ENCODE data around the gene CSTPP1. TPM values are rescaled to one million over a fixed set of nuclear protein-coding genes. Genes with fewer than 3 reads are reported as not detected.

The CSTPP1 gene
- total RNA-seq, 1 donor from 2014 or later, result 30.0 TPM

- H3K9me3 Mint-ChIP-seq (ENCODE audit: unreplicated experiment), result no peaks in the 10 kb centered on the region
- DNase-seq (ENCODE audit: low spot score), result no peak
- no peak overlapping the region for H3K27ac Mint-ChIP-seq (ENCODE audit: unreplicated experiment)
- TF ChIP-seq CTCF (IDR thresholded peaks at IDR 0.05; ENCODE audit: unreplicated experiment), result no peak
- no peaks in the 10 kb centered on the region for H3K36me3 Mint-ChIP-seq (ENCODE audit: low read depth, unreplicated experiment)
- H3K27me3 Mint-ChIP-seq (ENCODE audit: unreplicated experiment), result no peaks in the 10 kb centered on the region
- no peaks in the 10 kb centered on the region for H3K4me1 Mint-ChIP-seq (ENCODE audit: unreplicated experiment)
- H3K4me3 Mint-ChIP-seq (ENCODE audit: unreplicated experiment), result no peak overlapping the region
These were observed 85.4 kb downstream of the CSTPP1 start for GRCh38 chr11:47021965-47022364.

DNA sequence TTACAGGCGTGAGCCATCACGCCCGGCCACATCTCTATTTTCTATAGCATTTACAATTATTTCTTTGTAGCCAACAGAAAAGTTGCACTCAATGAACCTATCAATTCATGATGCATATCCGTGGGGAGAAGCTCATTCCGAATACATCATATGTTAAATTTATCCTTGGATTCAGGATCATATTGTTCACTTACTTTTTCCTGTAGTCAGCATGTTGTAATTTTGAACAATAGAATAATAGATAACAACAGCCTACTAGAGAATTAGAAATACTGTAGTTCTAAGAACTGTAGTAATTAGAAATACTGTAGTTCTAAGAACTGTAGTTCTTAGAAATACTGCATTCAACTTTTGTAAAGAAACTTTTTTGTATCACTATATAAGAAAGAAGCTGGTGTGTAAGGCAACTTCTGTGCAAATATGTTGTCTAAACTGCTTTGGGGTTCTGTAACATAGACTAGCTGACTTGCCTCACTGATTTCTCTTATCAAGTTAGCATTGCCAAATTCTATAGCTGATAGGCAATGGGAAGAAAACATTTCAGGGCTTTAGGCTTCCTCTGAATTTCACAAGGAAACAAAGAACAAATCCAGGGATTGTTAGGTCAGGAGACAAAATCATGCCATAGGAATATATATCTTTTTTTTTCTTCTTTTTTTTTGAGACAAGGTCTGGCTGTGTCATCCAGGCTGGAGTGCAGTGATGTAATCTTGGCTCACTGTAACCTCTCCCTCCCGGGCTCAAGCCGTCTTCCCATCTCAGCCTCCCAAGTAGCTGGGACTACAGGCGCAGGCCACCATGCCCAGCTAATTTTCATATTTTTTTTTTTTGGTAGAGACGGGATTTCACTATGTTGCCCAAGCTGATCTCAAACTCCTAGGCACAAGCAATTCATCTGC is 91.9 kb downstream of the CSTPP1 start:
- TF ChIP-seq CTCF (IDR thresholded peaks at IDR 0.05; ENCODE audit: unreplicated experiment), result no peak
- Mint-ChIP-seq H3K36me3 (ENCODE audit: low read depth, unreplicated experiment) (no peaks in the 10 kb centered on the region), H3K27ac (ENCODE audit: unreplicated experiment) (no peak overlapping the region), H3K27me3 (ENCODE audit: unreplicated experiment) (no peaks in the 10 kb centered on the region), H3K4me1 (ENCODE audit: unreplicated experiment) (peaks cover 1% of the 10 kb centered on the region), H3K4me3 (ENCODE audit: unreplicated experiment) (no peak overlapping the region), H3K9me3 (ENCODE audit: unreplicated experiment) (no peaks in the 10 kb centered on the region)
- no peak for DNase-seq (ENCODE audit: low spot score)

- H3K9me3 Mint-ChIP-seq (ENCODE audit: unreplicated experiment), result no peaks in the 10 kb centered on the region
- no peak overlapping the region for H3K27ac Mint-ChIP-seq (ENCODE audit: unreplicated experiment)
- no peaks in the 10 kb centered on the region for H3K27me3 Mint-ChIP-seq (ENCODE audit: unreplicated experiment)
- H3K4me3 Mint-ChIP-seq (ENCODE audit: unreplicated experiment), result no peak overlapping the region
- H3K36me3 Mint-ChIP-seq (ENCODE audit: low read depth, unreplicated experiment), result no peaks in the 10 kb centered on the region
- H3K4me1 Mint-ChIP-seq (ENCODE audit: unreplicated experiment), result peaks cover 2% of the 10 kb centered on the region
- TF ChIP-seq CTCF (IDR thresholded peaks at IDR 0.05; ENCODE audit: unreplicated experiment), result no peak
- DNase-seq (ENCODE audit: low spot score), result no peak
These were observed 96.9 kb downstream of the CSTPP1 start for GRCh38 chr11:47033439-47033838.

DNA sequence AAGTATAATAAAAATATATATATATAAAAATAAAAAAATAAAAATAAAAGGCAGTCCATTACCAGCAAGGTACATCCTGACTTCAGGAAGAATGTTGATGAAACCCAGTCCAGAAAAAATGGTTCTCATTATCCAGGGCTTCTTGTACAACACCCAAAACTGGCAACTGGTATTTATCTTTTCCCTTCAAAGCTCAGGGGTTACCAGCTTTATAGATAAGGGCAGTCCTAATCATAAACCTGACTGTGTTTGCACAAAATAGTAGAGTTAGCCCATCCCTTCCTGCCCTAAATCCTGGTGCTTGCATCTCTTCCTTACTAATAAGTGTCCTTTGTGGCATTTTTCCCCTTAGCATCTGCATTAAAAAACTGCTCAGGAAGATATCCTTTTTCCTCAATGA is 97.5 kb downstream of the CSTPP1 start:
- no peak for DNase-seq (ENCODE audit: low spot score)
- H3K27ac Mint-ChIP-seq (ENCODE audit: unreplicated experiment), result no peak overlapping the region
- no peak for TF ChIP-seq CTCF (IDR thresholded peaks at IDR 0.05; ENCODE audit: unreplicated experiment)
- H3K27me3 Mint-ChIP-seq (ENCODE audit: unreplicated experiment), result no peaks in the 10 kb centered on the region
- H3K4me1 Mint-ChIP-seq (ENCODE audit: unreplicated experiment), result peaks cover 2% of the 10 kb centered on the region
- no peaks in the 10 kb centered on the region for H3K36me3 Mint-ChIP-seq (ENCODE audit: low read depth, unreplicated experiment)
- no peaks in the 10 kb centered on the region for H3K9me3 Mint-ChIP-seq (ENCODE audit: unreplicated experiment)
- no peak overlapping the region for H3K4me3 Mint-ChIP-seq (ENCODE audit: unreplicated experiment)

DNA sequence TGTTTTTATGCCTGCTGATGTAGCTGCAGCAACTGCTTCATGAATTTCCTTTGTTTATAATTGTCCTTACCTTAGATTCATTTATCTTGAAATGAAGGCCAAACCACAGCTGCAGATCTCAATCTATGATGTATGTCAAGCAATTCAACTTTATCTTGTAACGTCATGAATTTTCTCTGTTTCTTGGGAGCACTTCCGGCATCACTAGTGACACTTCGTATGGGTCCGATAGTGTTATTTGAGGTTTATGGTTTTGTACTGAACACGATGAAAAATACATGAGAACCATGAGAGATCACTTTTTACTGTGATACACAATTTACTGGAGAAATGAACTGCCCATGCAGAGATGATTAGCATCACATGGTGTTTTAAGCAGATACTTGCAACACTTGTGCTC is 98.5 kb downstream of the CSTPP1 start:
- no peak for DNase-seq (ENCODE audit: low spot score)
- no peaks in the 10 kb centered on the region for H3K27me3 Mint-ChIP-seq (ENCODE audit: unreplicated experiment)
- no peak overlapping the region for H3K4me3 Mint-ChIP-seq (ENCODE audit: unreplicated experiment)
- no peaks in the 10 kb centered on the region for H3K36me3 Mint-ChIP-seq (ENCODE audit: low read depth, unreplicated experiment)
- H3K4me1 Mint-ChIP-seq (ENCODE audit: unreplicated experiment), result peaks cover 2% of the 10 kb centered on the region
- no peak overlapping the region for H3K27ac Mint-ChIP-seq (ENCODE audit: unreplicated experiment)
- H3K9me3 Mint-ChIP-seq (ENCODE audit: unreplicated experiment), result no peaks in the 10 kb centered on the region
- TF ChIP-seq CTCF (IDR thresholded peaks at IDR 0.05; ENCODE audit: unreplicated experiment), result no peak

Data from endothelial cell (in vitro differentiated cells).